ENCODE measurements around the gene KCNK4. TPM values are rescaled to one million over a fixed set of nuclear protein-coding genes. Genes with fewer than 3 reads are reported as not detected.
A peak's percentile ranks its signal among the peaks of the same experiment; 100 is the strongest.

KCNK4 gene
- total RNA-seq, 1 donor from 2014 or later: 0.52 TPM

GRCh38 chr11:64321026-64321425, 29.9 kb downstream of the KCNK4 start:
- no peak for FAIRE-seq
- Mint-ChIP-seq H3K27me3 (ENCODE audit: low read depth, unreplicated experiment) (no peaks in the 10 kb centered on the region), H3K4me3 (ENCODE audit: unreplicated experiment) (peak overlapping the region; percentile 64)

DNA sequence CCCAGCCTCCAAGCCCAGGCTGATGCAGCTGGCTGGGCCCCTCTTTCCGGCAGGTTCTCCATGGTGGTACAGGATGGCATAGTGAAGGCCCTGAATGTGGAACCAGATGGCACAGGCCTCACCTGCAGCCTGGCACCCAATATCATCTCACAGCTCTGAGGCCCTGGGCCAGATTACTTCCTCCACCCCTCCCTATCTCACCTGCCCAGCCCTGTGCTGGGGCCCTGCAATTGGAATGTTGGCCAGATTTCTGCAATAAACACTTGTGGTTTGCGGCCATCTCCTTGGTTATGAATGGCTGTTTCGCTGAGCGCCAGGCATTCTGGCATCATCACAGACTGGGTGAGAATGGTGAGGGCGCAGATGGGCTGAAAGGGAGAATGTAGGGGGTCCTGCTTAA, 30.4 kb downstream of the KCNK4 start:
- DNase-seq (ENCODE audit: low read depth) (peak; percentile 68), FAIRE-seq (no peak)
- no peak overlapping the region for H2AFZ ChIP-seq (ENCODE audit: low read depth, low read length)
- no peak for TF ChIP-seq CTCF (IDR thresholded peaks at IDR 0.05; ENCODE audit: insufficient read depth, low read depth, low read length)
- no peak for TF ChIP-seq EZH2 (IDR thresholded peaks at IDR 0.05; ENCODE audit: insufficient read depth, low read length)
- H3K9me3 Mint-ChIP-seq (ENCODE audit: unreplicated experiment): no peaks in the 10 kb centered on the region
- H3K9me3 ChIP-seq (ENCODE audit: insufficient read depth, low read depth, low read length): no peaks in the 10 kb centered on the region
- H3K27me3 Mint-ChIP-seq (ENCODE audit: low read depth, unreplicated experiment): no peaks in the 10 kb centered on the region
- H3K79me2 ChIP-seq (ENCODE audit: insufficient read depth, low read length): peaks cover 17% of the 10 kb centered on the region
- no peak overlapping the region for H3K4me3 Mint-ChIP-seq (ENCODE audit: unreplicated experiment)
- H3K4me1 ChIP-seq (ENCODE audit: insufficient read depth, low read length): peaks cover 7% of the 10 kb centered on the region
- H3K4me3 ChIP-seq (ENCODE audit: insufficient read depth, low read depth, low read length): no peak overlapping the region
- no peak overlapping the region for H3K27ac ChIP-seq (ENCODE audit: low read depth, low read length)
- H3K9ac ChIP-seq (ENCODE audit: low read length): no peak overlapping the region
- H3K27ac Mint-ChIP-seq (ENCODE audit: unreplicated experiment): peak overlapping the region; percentile 35
- no peak overlapping the region for H3K4me2 ChIP-seq (ENCODE audit: low read length)
- H3K27me3 ChIP-seq (ENCODE audit: insufficient read depth, low read length): no peaks in the 10 kb centered on the region
- peaks cover 3% of the 10 kb centered on the region for H3K36me3 ChIP-seq (ENCODE audit: insufficient read depth, low read length)
- peaks cover 28% of the 10 kb centered on the region for H4K20me1 ChIP-seq (ENCODE audit: insufficient read depth, low read length)
- H3K36me3 Mint-ChIP-seq (ENCODE audit: low read depth, unreplicated experiment): peaks cover 18% of the 10 kb centered on the region
- peaks cover 21% of the 10 kb centered on the region for H3K4me1 Mint-ChIP-seq (ENCODE audit: low read depth, unreplicated experiment)

More at GRCh38 chr11:64321026-64321425, 29.9 kb downstream of the KCNK4 start:
- no peak overlapping the region for H2AFZ ChIP-seq (ENCODE audit: low read depth, low read length)
- peaks cover 18% of the 10 kb centered on the region for H3K36me3 Mint-ChIP-seq (ENCODE audit: low read depth, unreplicated experiment)
- no peak overlapping the region for H3K9ac ChIP-seq (ENCODE audit: low read length)
- H3K79me2 ChIP-seq (ENCODE audit: insufficient read depth, low read length): peaks cover 21% of the 10 kb centered on the region
- H3K27me3 ChIP-seq (ENCODE audit: insufficient read depth, low read length): no peaks in the 10 kb centered on the region
- no peaks in the 10 kb centered on the region for H3K9me3 Mint-ChIP-seq (ENCODE audit: unreplicated experiment)
- H3K4me1 ChIP-seq (ENCODE audit: insufficient read depth, low read length): peaks cover 7% of the 10 kb centered on the region
- H3K4me2 ChIP-seq (ENCODE audit: low read length): no peak overlapping the region
- H3K9me3 ChIP-seq (ENCODE audit: insufficient read depth, low read depth, low read length): no peaks in the 10 kb centered on the region
- TF ChIP-seq EZH2 (IDR thresholded peaks at IDR 0.05; ENCODE audit: insufficient read depth, low read length): no peak
- TF ChIP-seq CTCF (IDR thresholded peaks at IDR 0.05; ENCODE audit: insufficient read depth, low read depth, low read length): no peak
- no peak overlapping the region for H3K27ac Mint-ChIP-seq (ENCODE audit: unreplicated experiment)
- H3K27ac ChIP-seq (ENCODE audit: low read depth, low read length): no peak overlapping the region
- H3K4me1 Mint-ChIP-seq (ENCODE audit: low read depth, unreplicated experiment): peaks cover 24% of the 10 kb centered on the region
- H4K20me1 ChIP-seq (ENCODE audit: insufficient read depth, low read length): peaks cover 28% of the 10 kb centered on the region
- DNase-seq (ENCODE audit: low read depth): no peak
- H3K4me3 ChIP-seq (ENCODE audit: insufficient read depth, low read depth, low read length): no peak overlapping the region
- H3K36me3 ChIP-seq (ENCODE audit: insufficient read depth, low read length): peaks cover 3% of the 10 kb centered on the region

DNA sequence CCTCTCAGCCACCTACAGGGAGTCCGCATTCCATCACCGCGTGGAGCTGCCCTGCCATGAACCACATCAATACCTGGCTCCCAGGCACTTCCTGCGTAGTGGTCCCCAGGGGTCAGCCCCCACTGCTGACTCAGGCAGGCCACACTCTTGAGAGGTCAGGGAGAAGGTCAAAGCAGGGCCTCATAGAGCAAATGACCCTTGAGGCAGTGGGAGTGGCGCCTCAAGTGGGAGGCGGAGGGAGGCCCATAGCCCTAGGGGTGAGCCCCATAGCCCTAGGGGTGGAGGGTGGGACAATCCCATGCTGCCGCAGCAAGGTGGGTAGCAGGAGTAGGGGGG, 31.8 kb downstream of the KCNK4 start:
- DNase-seq (ENCODE audit: low read depth): no peak
- no peak for TF ChIP-seq EZH2 (IDR thresholded peaks at IDR 0.05; ENCODE audit: insufficient read depth, low read length)
- H3K4me3 ChIP-seq (ENCODE audit: insufficient read depth, low read depth, low read length): no peak overlapping the region
- H3K79me2 ChIP-seq (ENCODE audit: insufficient read depth, low read length): peaks cover 9% of the 10 kb centered on the region
- Mint-ChIP-seq H3K27ac (ENCODE audit: unreplicated experiment) (no peak overlapping the region), H3K9me3 (ENCODE audit: unreplicated experiment) (peaks cover 2% of the 10 kb centered on the region), H3K4me1 (ENCODE audit: low read depth, unreplicated experiment) (peaks cover 19% of the 10 kb centered on the region), H3K27me3 (ENCODE audit: low read depth, unreplicated experiment) (peaks cover 1% of the 10 kb centered on the region), H3K4me3 (ENCODE audit: unreplicated experiment) (no peak overlapping the region), H3K36me3 (ENCODE audit: low read depth, unreplicated experiment) (peaks cover 18% of the 10 kb centered on the region)
- no peak overlapping the region for H3K4me2 ChIP-seq (ENCODE audit: low read length)
- FAIRE-seq: no peak
- H3K27me3 ChIP-seq (ENCODE audit: insufficient read depth, low read length): no peaks in the 10 kb centered on the region
- peaks cover 3% of the 10 kb centered on the region for H3K36me3 ChIP-seq (ENCODE audit: insufficient read depth, low read length)
- H3K4me1 ChIP-seq (ENCODE audit: insufficient read depth, low read length): peaks cover 7% of the 10 kb centered on the region
- H3K27ac ChIP-seq (ENCODE audit: low read depth, low read length): no peak overlapping the region
- H4K20me1 ChIP-seq (ENCODE audit: insufficient read depth, low read length): peaks cover 28% of the 10 kb centered on the region
- H3K9ac ChIP-seq (ENCODE audit: low read length): no peak overlapping the region
- no peaks in the 10 kb centered on the region for H3K9me3 ChIP-seq (ENCODE audit: insufficient read depth, low read depth, low read length)
- H2AFZ ChIP-seq (ENCODE audit: low read depth, low read length): no peak overlapping the region

Data from astrocyte (in vitro differentiated cells and primary cell).